Hepatocyte (in vitro differentiated cells): ENCODE measurements around the gene TMEM30A. TPM values are rescaled to one million over a fixed set of nuclear protein-coding genes. Genes with fewer than 3 reads are reported as not detected.

Experiments
- DNase-seq: peaks from one replicate; pipeline ENCODE4 v3.0.0-alpha.2; 2016; ENCODE audit warnings: low spot score
- H2AFZ ChIP-seq: fragments of 200-600 bp; sonication (generic); 2 replicates; pipeline ENCODE4 v1.6.0; 2016; ENCODE audit warnings: antibody characterized with exemption, mild to moderate bottlenecking
- H3K27ac ChIP-seq: fragments of 200-600 bp; sonication (generic); 2 replicates; pipeline ENCODE4 v1.5.1; 2016; ENCODE audit warnings: mild to moderate bottlenecking
- H3K27me3 ChIP-seq: fragments of 200-600 bp; sonication (generic); 2 replicates; pipeline ENCODE4 v1.6.1; 2016
- H3K36me3 ChIP-seq: fragments of 200-600 bp; sonication (generic); replicated peaks from 2 replicates; pipeline ENCODE4 v1.5.1; 2016; ENCODE audit warnings: low read depth; ENCODE audit not compliant: insufficient read depth
- H3K4me1 ChIP-seq: fragments of 200-600 bp; sonication (generic); 2 replicates; pipeline ENCODE4 v1.5.1; 2016; ENCODE audit warnings: mild to moderate bottlenecking, moderate library complexity; ENCODE audit not compliant: insufficient read depth
- H3K4me2 ChIP-seq: fragments of 200-600 bp; sonication (generic); 2 replicates; pipeline ENCODE4 v1.6.0; 2016
- H3K4me3 ChIP-seq: fragments of 200-600 bp; sonication (generic); 2 replicates; pipeline ENCODE4 v1.5.1; 2016; ENCODE audit warnings: mild to moderate bottlenecking
- H3K79me2 ChIP-seq: fragments of 200-600 bp; sonication (generic); 2 replicates; pipeline ENCODE4 v1.6.0; 2017; ENCODE audit warnings: mild to moderate bottlenecking
- H3K9me2 ChIP-seq: fragments of 200-600 bp; sonication (generic); replicated peaks from 2 replicates; pipeline ENCODE4 v1.6.0; 2017; ENCODE audit warnings: mild to moderate bottlenecking; ENCODE audit not compliant: insufficient read depth
- H3K9me3 ChIP-seq: fragments of 200-600 bp; sonication (generic); 2 replicates; pipeline ENCODE4 v1.5.1; 2016; ENCODE audit warnings: low read depth, mild to moderate bottlenecking
- H4K20me1 ChIP-seq: fragments of 200-600 bp; sonication (generic); 2 replicates; pipeline ENCODE4 v1.6.0; 2016; ENCODE audit warnings: mild to moderate bottlenecking; ENCODE audit not compliant: insufficient read depth, poor library complexity, severe bottlenecking
- EZH2 ChIP-seq: fragments of 200-600 bp; sonication (generic); IDR thresholded peaks from 2 replicates; pipeline ENCODE4 v1.6.1; 2016; ENCODE audit warnings: antibody characterized with exemption, mild to moderate bottlenecking, borderline replicate concordance
- EZH2phosphoT487 ChIP-seq: fragments of 200-600 bp; sonication (generic); IDR thresholded peaks from one replicate; pipeline ENCODE4 v1.6.1; 2018; ENCODE audit warnings: antibody characterized with exemption, mild to moderate bottlenecking, low read depth, moderate library complexity; ENCODE audit not compliant: unreplicated experiment, severe bottlenecking
- WGBS: methylation state at CpG from one replicate; pipeline ENCODE4 v1.1.6; 2016; ENCODE audit warnings: low lambda C conversion rate; ENCODE audit errors: missing lambda C conversion rate; 5-methylcytosine and 5-hydroxymethylcytosine counted together
- polyA plus RNA-seq: library from polyadenylated mRNA; unstranded; fragments of >200 nt; fragmentation: Nextera tagmentation; extraction: Ambion mirVana; gene quantifications from 2 replicates; pipeline ENCODE4 v1.2.1, GENCODE V29; 2016
- total RNA-seq: library from RNA; depleted of rRNA; stranded (reverse); fragments of >200 nt; gene quantifications from 2 replicates; pipeline ENCODE4 v1.2.3, GENCODE V29; 2014
- TF ChIP-seq, protein P1 (sequence below): fragments of 200-600 bp; sonication (generic); IDR thresholded peaks from 2 replicates; pipeline ENCODE4 v1.5.1; 2016; ENCODE audit warnings: antibody characterized with exemption, mild to moderate bottlenecking; ENCODE audit not compliant: poor library complexity

TMEM30A gene
- total and polyA plus RNA-seq, 2 experiments from 2014 or later = 71.1 to 165 TPM

- no peaks in the 10 kb centered on the region for H3K9me3 ChIP-seq
- peaks cover 85% of the 10 kb centered on the region for H3K79me2 ChIP-seq
- H3K4me3 ChIP-seq = peak overlapping the region; percentile 86
- H3K27ac ChIP-seq = no peak overlapping the region
- H3K4me1 ChIP-seq = peaks cover 25% of the 10 kb centered on the region
- peak overlapping the region; percentile 82 for H3K4me2 ChIP-seq
- TF ChIP-seq EZH2 = no peak
- TF ChIP-seq EZH2phosphoT487 = no peak
- TF ChIP-seq, protein P1, sequence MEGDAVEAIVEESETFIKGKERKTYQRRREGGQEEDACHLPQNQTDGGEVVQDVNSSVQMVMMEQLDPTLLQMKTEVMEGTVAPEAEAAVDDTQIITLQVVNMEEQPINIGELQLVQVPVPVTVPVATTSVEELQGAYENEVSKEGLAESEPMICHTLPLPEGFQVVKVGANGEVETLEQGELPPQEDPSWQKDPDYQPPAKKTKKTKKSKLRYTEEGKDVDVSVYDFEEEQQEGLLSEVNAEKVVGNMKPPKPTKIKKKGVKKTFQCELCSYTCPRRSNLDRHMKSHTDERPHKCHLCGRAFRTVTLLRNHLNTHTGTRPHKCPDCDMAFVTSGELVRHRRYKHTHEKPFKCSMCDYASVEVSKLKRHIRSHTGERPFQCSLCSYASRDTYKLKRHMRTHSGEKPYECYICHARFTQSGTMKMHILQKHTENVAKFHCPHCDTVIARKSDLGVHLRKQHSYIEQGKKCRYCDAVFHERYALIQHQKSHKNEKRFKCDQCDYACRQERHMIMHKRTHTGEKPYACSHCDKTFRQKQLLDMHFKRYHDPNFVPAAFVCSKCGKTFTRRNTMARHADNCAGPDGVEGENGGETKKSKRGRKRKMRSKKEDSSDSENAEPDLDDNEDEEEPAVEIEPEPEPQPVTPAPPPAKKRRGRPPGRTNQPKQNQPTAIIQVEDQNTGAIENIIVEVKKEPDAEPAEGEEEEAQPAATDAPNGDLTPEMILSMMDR = no peak
- no peak overlapping the region for H2AFZ ChIP-seq
- 30% methylated on average over 2 of the region's 2 CpGs for WGBS
- H3K9me2 ChIP-seq = no peaks in the 10 kb centered on the region
- H3K36me3 ChIP-seq = no peaks in the 10 kb centered on the region
- no peak for DNase-seq
- H4K20me1 ChIP-seq = peaks cover 53% of the 10 kb centered on the region
- H3K27me3 ChIP-seq = no peaks in the 10 kb centered on the region
Measured at GRCh38 chr6:75282706-75283105, 1.9 kb downstream of the TMEM30A start.

GRCh38 chr6:75281653-75282052 is 2.9 kb downstream of the TMEM30A start:
- Histone ChIP-seq H3K36me3 (no peaks in the 10 kb centered on the region), H3K4me1 (peaks cover 25% of the 10 kb centered on the region), H3K4me2 (peak overlapping the region; percentile 82), H3K9me2 (no peaks in the 10 kb centered on the region), H4K20me1 (peaks cover 61% of the 10 kb centered on the region), H3K27ac (no peak overlapping the region), H3K9me3 (no peaks in the 10 kb centered on the region), H3K27me3 (no peaks in the 10 kb centered on the region), H3K79me2 (peaks cover 85% of the 10 kb centered on the region), H2AFZ (no peak overlapping the region), H3K4me3 (peak overlapping the region; percentile 86)
- DNase-seq = no peak
- TF ChIP-seq EZH2 (no peak), EZH2phosphoT487 (no peak)
- TF ChIP-seq, protein P1 = no peak

GRCh38 chr6:75280131-75280855 is 4.3 kb downstream of the TMEM30A start:
- H4K20me1 ChIP-seq = peaks cover 64% of the 10 kb centered on the region
- peaks cover 91% of the 10 kb centered on the region for H3K79me2 ChIP-seq
- no peak overlapping the region for H3K4me3 ChIP-seq

GRCh38 chr6:75279418-75279817 is 5.2 kb downstream of the TMEM30A start:
- H3K36me3 ChIP-seq = no peaks in the 10 kb centered on the region
- H2AFZ ChIP-seq = no peak overlapping the region
- no peak overlapping the region for H3K4me3 ChIP-seq
- H4K20me1 ChIP-seq = peaks cover 64% of the 10 kb centered on the region
- H3K27ac ChIP-seq = no peak overlapping the region
- no peaks in the 10 kb centered on the region for H3K27me3 ChIP-seq
- WGBS = 84% methylated on average over 2 of the region's 2 CpGs
- peak overlapping the region; percentile 82 for H3K4me2 ChIP-seq
- no peak for DNase-seq
- TF ChIP-seq, protein P1 = no peak
- TF ChIP-seq EZH2phosphoT487 (no peak), EZH2 (no peak)
- H3K9me2 ChIP-seq = no peaks in the 10 kb centered on the region
- H3K79me2 ChIP-seq = peaks cover 100% of the 10 kb centered on the region
- no peaks in the 10 kb centered on the region for H3K9me3 ChIP-seq
- peaks cover 25% of the 10 kb centered on the region for H3K4me1 ChIP-seq

More at GRCh38 chr6:75280131-75280855, 4.3 kb downstream of the TMEM30A start:
- Histone ChIP-seq H3K4me2 (peak overlapping the region; percentile 82), H2AFZ (no peak overlapping the region), H3K27ac (no peak overlapping the region), H3K9me2 (no peaks in the 10 kb centered on the region), H3K27me3 (no peaks in the 10 kb centered on the region), H3K4me1 (peaks cover 25% of the 10 kb centered on the region), H3K36me3 (no peaks in the 10 kb centered on the region), H3K9me3 (no peaks in the 10 kb centered on the region)
- no peak for TF ChIP-seq EZH2
- no peak for DNase-seq
- WGBS = 51% methylated on average over 4 of the region's 4 CpGs
